K562 (cell line): ENCODE results near the gene ZNF260. TPM values are rescaled to one million over a fixed set of nuclear protein-coding genes. Genes with fewer than 3 reads are reported as not detected.

Experiments used
- ATAC-seq: fragments of 200-7000 bp; cut with Tn5 transposase; 3 replicates; pipeline ENCODE4 v1.9.1; 2020; ENCODE audit warnings: moderate library complexity
- BruUV-seq: library from RNA; stranded (reverse); fragments of 400-500 nt; replicated peaks from 2 replicates; lab custom pipeline; 2021; lab: Mats Ljungman, UMichigan
- CTCF ChIA-PET: fragments of 300-600 bp; formaldehyde crosslinking; extraction: SDS; loops from one replicate; lab custom pipeline; 2021; ENCODE audit warnings: low intra/inter-chr PET ratio; lab: Yijun Ruan, JAX
- POLR2A ChIA-PET: fragments of 300-600, 350-650 bp; sonication (Branson Sonifier 250); formaldehyde crosslinking; extraction: SDS; loops from one replicate; lab custom pipeline; 2021; ENCODE audit warnings: antibody characterized with exemption, inconsistent platforms; lab: Yijun Ruan, JAX
- DNase-seq, 4 experiments: peaks; one replicate each; pipeline versions ENCODE4 v3.0.0 to v3.0.0-alpha.2; 2011 to 2018; ENCODE audit warnings: low spot score in 3 of 4, mixed read lengths in 3 of 4; ENCODE audit errors: extremely low read depth in 1 of 4
- FAIRE-seq: peaks from 2 replicates; lab custom pipeline; 2011; peaks lifted over from hg19 to GRCh38; lab: Jason Lieb, UNC
- H2AFZ ChIP-seq: 2 replicates; pipeline ENCODE4 v1.6.0; 2011; ENCODE audit warnings: low read depth, low read length, control low read depth, inconsistent platforms
- H3K27ac ChIP-seq: fragments of 200-600 bp; 3 replicates; pipeline ENCODE4 v1.8.0; 2011; ENCODE audit warnings: low read depth, mild to moderate bottlenecking, control low read depth, inconsistent platforms, low read length, moderate library complexity, mixed read lengths; ENCODE audit errors: extremely low read depth
- H3K27me3 ChIP-seq, 2 experiments: fragments of 300-600 bp in 1 of 2; 2 replicates in 1 of 2; 3 replicates in 1 of 2; pipeline versions ENCODE4 v1.6.0 to v1.8.0; 2011; ENCODE audit warnings: inconsistent platforms in 2 of 2, low read length in 2 of 2, mild to moderate bottlenecking in 1 of 2, mixed read lengths in 1 of 2, moderate library complexity in 1 of 2; ENCODE audit not compliant: control insufficient read depth in 2 of 2, insufficient read depth in 2 of 2
- H3K36me3 ChIP-seq: fragments of 300-600 bp; 3 replicates; pipeline ENCODE4 v1.8.0; 2011; ENCODE audit warnings: mild to moderate bottlenecking, low read length, inconsistent platforms; ENCODE audit not compliant: control insufficient read depth, insufficient read depth
- H3K4me1 ChIP-seq, 2 experiments: fragments of 200-600 bp in 1 of 2; replicated peaks in 1 of 2; 2 replicates in 1 of 2; 3 replicates in 1 of 2; pipeline versions ENCODE4 v1.5.1 to v1.8.0; 2011; ENCODE audit warnings: inconsistent platforms in 2 of 2, low read length in 2 of 2, mild to moderate bottlenecking in 1 of 2, mixed read lengths in 1 of 2, moderate library complexity in 1 of 2; ENCODE audit not compliant: control insufficient read depth in 2 of 2, insufficient read depth in 2 of 2
- H3K4me2 ChIP-seq: 2 replicates; pipeline ENCODE4 v1.6.1; 2011; ENCODE audit warnings: low read length, control low read depth, inconsistent platforms, mixed read lengths; ENCODE audit not compliant: insufficient read depth
- H3K4me3 ChIP-seq: fragments of 200-600 bp; sonication (generic), shearing (Covaris generic); 2 replicates; pipeline ENCODE4 v1.5.1; 2016; ENCODE audit warnings: control low read depth, inconsistent platforms
- H3K79me2 ChIP-seq: fragments of 200-600 bp; 3 replicates; pipeline ENCODE4 v1.8.0; 2011; ENCODE audit warnings: low read length, inconsistent platforms; ENCODE audit not compliant: control insufficient read depth, insufficient read depth
- H3K9ac ChIP-seq, 2 experiments: 2 replicates each; pipeline versions ENCODE4 v1.6.0 to v1.6.1; 2011; ENCODE audit warnings: low read depth in 2 of 2, low read length in 2 of 2, control low read depth in 1 of 2, inconsistent platforms in 1 of 2, mild to moderate bottlenecking in 1 of 2, mixed read lengths in 1 of 2; ENCODE audit not compliant: insufficient read depth in 1 of 2
- H3K9me1 ChIP-seq: one replicate; pipeline ENCODE4 v1.6.0; 2011; ENCODE audit warnings: inconsistent platforms, mild to moderate bottlenecking, low read length, moderate library complexity; ENCODE audit not compliant: control insufficient read depth, insufficient read depth
- H3K9me3 ChIP-seq: replicated peaks from 2 replicates; pipeline ENCODE4 v1.5.1; 2011; ENCODE audit warnings: low read depth, low read length, inconsistent platforms; ENCODE audit not compliant: control insufficient read depth, insufficient read depth
- H4K20me1 ChIP-seq: replicated peaks from 2 replicates; pipeline ENCODE4 v1.6.1; 2011; ENCODE audit warnings: low read length, inconsistent platforms, mixed read lengths; ENCODE audit not compliant: control insufficient read depth, insufficient read depth
- CBFA2T3 ChIP-seq: fragments of 450-650 bp; IDR thresholded peaks from 2 replicates; pipeline ENCODE4 v1.6.1; 2017
- CGGBP1 ChIP-seq: fragments of 250-450 bp; sonication (Bioruptor Pico); IDR thresholded peaks from 2 replicates; pipeline ENCODE4 v1.9.0; 2021; ENCODE audit warnings: mild to moderate bottlenecking
- DACH1 ChIP-seq: fragments of 450-650 bp; IDR thresholded peaks from 2 replicates; pipeline ENCODE4 v1.6.1; 2018; ENCODE audit not compliant: partially characterized antibody
- DMBX1 ChIP-seq: fragments of 250-450 bp; sonication (Bioruptor Pico); IDR thresholded peaks from 2 replicates; pipeline ENCODE4 v1.8.0; 2022; ENCODE audit warnings: inconsistent platforms, mild to moderate bottlenecking, moderate library complexity, borderline replicate concordance
- DNMT1 ChIP-seq: fragments of 450-650 bp; IDR thresholded peaks from 2 replicates; pipeline ENCODE4 v1.6.1; 2016; ENCODE audit warnings: antibody characterized with exemption, mild to moderate bottlenecking
- KAT7 ChIP-seq: sonication (generic); formaldehyde crosslinking; IDR thresholded peaks from 2 replicates; pipeline ENCODE4 v1.8.0; 2022; ENCODE audit warnings: missing genetic modification reagents, mild to moderate bottlenecking, borderline replicate concordance
- MTA2 ChIP-seq: fragments of 450-650 bp; IDR thresholded peaks from 2 replicates; pipeline ENCODE4 v1.6.1; 2016; ENCODE audit warnings: low read depth
- NR0B1 ChIP-seq: fragments of 450-650 bp; IDR thresholded peaks from one replicate; pipeline ENCODE4 v1.6.1; 2018; ENCODE audit warnings: mild to moderate bottlenecking, moderate library complexity; ENCODE audit not compliant: partially characterized antibody
- ZFP1 ChIP-seq: fragments of 450-650 bp; formaldehyde crosslinking; IDR thresholded peaks from 2 replicates; pipeline ENCODE4 v1.4.0; 2020; ENCODE audit warnings: mild to moderate bottlenecking, mixed read lengths
- ZNF263 ChIP-seq: sonication (generic); formaldehyde crosslinking; IDR thresholded peaks from 2 replicates; pipeline ENCODE4 v1.8.0; 2022; ENCODE audit warnings: mild to moderate bottlenecking, missing genetic modification reagents, borderline replicate concordance
- ZNF512 ChIP-seq: IDR thresholded peaks from 2 replicates; pipeline ENCODE4 v1.6.1; 2016; ENCODE audit warnings: missing genetic modification characterization, missing compliant biosample characterization
- ZNF717 ChIP-seq: fragments of 250-450 bp; sonication (Bioruptor Pico); IDR thresholded peaks from 2 replicates; pipeline ENCODE4 v1.5.0; 2021
- WGBS: fragments of 100-300 bp; shearing (Covaris generic); methylation state at CpG from one replicate; pipeline ENCODE4 v1.1.6; 2016; ENCODE audit warnings: low coverage, mixed read lengths; ENCODE audit not compliant: insufficient coverage; ENCODE audit errors: missing lambda C conversion rate; 5-methylcytosine and 5-hydroxymethylcytosine counted together
- in situ Hi-C: fragments of 300-500 bp; cut with MboI; formaldehyde crosslinking; loops from 4 replicates; pipeline ENCODE4 v1.15.0; 2018; ENCODE audit warnings: inconsistent platforms, mixed read lengths
- intact Hi-C: fragments of 100-400 bp; cut with micrococcal nuclease; formaldehyde crosslinking; loops from 2 replicates; pipeline ENCODE4 v1.14.2; 2022
- polyA plus RNA-seq, 8 experiments: library from polyadenylated mRNA; depleted of rRNA in 4 of 8; stranded (reverse) in 5 of 8; unstranded in 3 of 8; fragments of >200 nt; fragmentation: Nextera tagmentation in 2 of 8; fragmentation: Illumina TruSeq in 1 of 8; extraction: Ambion mirVana in 2 of 8; extraction: Trizol in 1 of 8; gene quantifications; 2 replicates each; pipeline versions ENCODE4 v1.2.1 to v1.2.3, GENCODE V29; 2011 to 2014; ENCODE audit warnings: inconsistent platforms in 1 of 8, missing spikeins in 1 of 8
- total RNA-seq, 7 experiments: library from RNA; depleted of rRNA in 6 of 7; stranded (reverse); fragments of >200 nt in 6 of 7; fragmentation: Illumina TruSeq in 2 of 7; extraction: Trizol in 2 of 7; gene quantifications; 2 replicates each; pipeline versions ENCODE4 v1.2.1 to v1.2.3, GENCODE V29; 2011 to 2021; ENCODE audit warnings: low replicate concordance in 1 of 7

ZNF260 gene
- total and polyA plus RNA-seq, 9 of the 15 experiments (the other 6 are each of a cell fraction or from before 2014, with no cell fraction given) = 2.6 to 16.6 (median 5.8) TPM

GRCh38 chr19:36527341-36527740 lies 730 bp downstream of the ZNF260 start:
- Histone ChIP-seq H3K27me3 (no peaks in the 10 kb centered on the region), H3K79me2 (peaks cover 29% of the 10 kb centered on the region), H3K36me3 (peaks cover 12% of the 10 kb centered on the region; the same call in 2 of the 3 replicates), H3K9me3 (no peaks in the 10 kb centered on the region; the same call in 1 of the 2 replicates), H3K27ac (peak overlapping the region; percentile 99; the same call in 1 of the 3 replicates), H3K4me3 (peak overlapping the region; percentile 72), H4K20me1 (no peaks in the 10 kb centered on the region), H3K4me2 (peak overlapping the region; percentile 99), H3K4me1 (peaks cover 3 to 4% of the 10 kb centered on the region in 2 experiments; a peak in 3 of 5 replicates), H3K9ac (peak overlapping the region in 1 of 2 experiments; percentile 97; a peak in 2 of 4 replicates), H3K9me1 (no peaks in the 10 kb centered on the region), H2AFZ (peak overlapping the region; percentile 100)
- POLR2A ChIA-PET = interaction anchor here (1.1 to 2.3 kb wide), 2 partner anchors 13 to 30 kb away, joined by 3 to 8 read pairs; no protein-coding TSS in a partner anchor
- BruUV-seq = TSS peak; percentile 72
- ATAC-seq (no peak), FAIRE-seq (no peak), DNase-seq (peak in 1 of 4 experiments; percentile 19)
- intact Hi-C loops (no loop called here), in situ Hi-C loops (no loop called here)
- 3% methylated on average over 5 of the region's 5 CpGs for WGBS
- CTCF ChIA-PET = no interaction called here
- TF ChIP-seq CGGBP1 = no peak
- no peak for TF ChIP-seq NR0B1
- TF ChIP-seq MTA2 = no peak
- no peak for TF ChIP-seq ZFP1 (CRISPR knock-in tag)
- no peak for TF ChIP-seq CBFA2T3
- TF ChIP-seq DACH1 = no peak
- no peak for TF ChIP-seq DNMT1
- no peak for TF ChIP-seq DMBX1
- TF ChIP-seq ZNF717 = no peak
- no peak for TF ChIP-seq KAT7 (CRISPR knock-in tag)
- no peak for TF ChIP-seq ZNF512 (tag)
- no peak for TF ChIP-seq ZNF263 (CRISPR knock-in tag)
